OCI-LY1 (cell line): ENCODE data around the gene SHF.

Experiments
- H2AFZ ChIP-seq: fragments of 200-600 bp; sonication (generic), shearing (Covaris generic); 2 replicates; pipeline ENCODE4 v1.6.0; 2014; ENCODE audit warnings: antibody characterized with exemption, mild to moderate bottlenecking, low read length
- H3F3A ChIP-seq: fragments of 200-600 bp; sonication (generic), shearing (Covaris generic); 2 replicates; pipeline ENCODE4 v1.6.0; 2014; ENCODE audit warnings: mild to moderate bottlenecking, antibody characterized with exemption, low read length, moderate library complexity; ENCODE audit not compliant: insufficient read depth
- H3K27ac ChIP-seq: fragments of 200-600 bp; sonication (generic); 2 replicates; pipeline ENCODE4 v1.5.1; 2014; ENCODE audit warnings: low read length, mixed run types, mild to moderate bottlenecking, low read depth; ENCODE audit not compliant: poor library complexity, severe bottlenecking
- H3K27me3 ChIP-seq: fragments of 200-600 bp; sonication (generic); 2 replicates; pipeline ENCODE4 v1.6.0; 2014; ENCODE audit warnings: antibody characterized with exemption, mild to moderate bottlenecking, low read length, moderate library complexity; ENCODE audit not compliant: insufficient read depth
- H3K36me3 ChIP-seq: fragments of 200-600 bp; sonication (generic); 2 replicates; pipeline ENCODE4 v1.6.1; 2014; ENCODE audit warnings: mild to moderate bottlenecking, antibody characterized with exemption, low read length, moderate library complexity, mixed read lengths; ENCODE audit not compliant: insufficient read depth
- H3K4me1 ChIP-seq: fragments of 200-600 bp; sonication (generic); 2 replicates; pipeline ENCODE4 v1.5.1; 2014; ENCODE audit warnings: mild to moderate bottlenecking, low read length, moderate library complexity; ENCODE audit not compliant: insufficient read depth, severe bottlenecking
- H3K4me2 ChIP-seq: fragments of 200-600 bp; sonication (generic), shearing (Covaris generic); 2 replicates; pipeline ENCODE4 v1.6.1; 2014; ENCODE audit warnings: low read length
- H3K4me3 ChIP-seq: fragments of 200-600 bp; sonication (generic); 2 replicates; pipeline ENCODE4 v1.5.1; 2014; ENCODE audit warnings: low read length, low read depth, mild to moderate bottlenecking, mixed read lengths; ENCODE audit not compliant: poor library complexity, severe bottlenecking
- H3K79me2 ChIP-seq: fragments of 200-600 bp; shearing (Covaris generic); 2 replicates; pipeline ENCODE4 v1.6.1; 2016; ENCODE audit warnings: mixed run types, low read length, mixed read lengths; ENCODE audit not compliant: insufficient read depth
- H3K9ac ChIP-seq: fragments of 200-600 bp; sonication (generic), shearing (Covaris generic); 2 replicates; pipeline ENCODE4 v1.6.1; 2014; ENCODE audit warnings: mild to moderate bottlenecking, low read length, mixed read lengths
- H3K9me2 ChIP-seq: fragments of 200-600 bp; sonication (generic), shearing (Covaris generic); 2 replicates; pipeline ENCODE4 v1.6.1; 2014; ENCODE audit warnings: low read depth, mild to moderate bottlenecking, low read length, mixed read lengths
- H3K9me3 ChIP-seq: fragments of 200-600 bp; shearing (Covaris generic); 2 replicates; pipeline ENCODE4 v1.6.1; 2014; ENCODE audit warnings: low read length, mixed read lengths
- H4K20me1 ChIP-seq: fragments of 200-600 bp; sonication (generic), shearing (Covaris generic); 2 replicates; pipeline ENCODE4 v1.6.0; 2016; ENCODE audit warnings: mild to moderate bottlenecking, low read length; ENCODE audit not compliant: insufficient read depth
- CTCF ChIP-seq: fragments of 200-600 bp; sonication (generic), shearing (Covaris generic); IDR thresholded peaks from 2 replicates; pipeline ENCODE4 v1.5.1; 2017; ENCODE audit warnings: mild to moderate bottlenecking, antibody characterized with exemption, low read length, moderate library complexity, mixed read lengths
- EZH2 ChIP-seq: fragments of 200-600 bp; sonication (generic), shearing (Covaris generic); IDR thresholded peaks from 2 replicates; pipeline ENCODE4 v1.8.0; 2017; ENCODE audit warnings: borderline replicate concordance, mixed run types, mild to moderate bottlenecking, antibody characterized with exemption, low read length, moderate library complexity, mixed read lengths

Gene SHF

GRCh38 chr15:45174577-45174976 is 13.2 kb downstream of the SHF start:
- H3K4me1 ChIP-seq = no peaks in the 10 kb centered on the region
- no peak overlapping the region for H3K4me2 ChIP-seq
- no peaks in the 10 kb centered on the region for H3K9me3 ChIP-seq
- H3K9me2 ChIP-seq = no peaks in the 10 kb centered on the region
- H3K79me2 ChIP-seq = no peaks in the 10 kb centered on the region
- no peak overlapping the region for H2AFZ ChIP-seq
- H3K9ac ChIP-seq = no peak overlapping the region
- H3F3A ChIP-seq = no peaks in the 10 kb centered on the region
- H3K4me3 ChIP-seq = no peak overlapping the region
- TF ChIP-seq CTCF (no peak), EZH2 (no peak)
- H3K36me3 ChIP-seq = no peaks in the 10 kb centered on the region
- H4K20me1 ChIP-seq = no peaks in the 10 kb centered on the region
- 0 out of 2 replicates have a peak, but pooled peaks cover 4% of the 10 kb centered on the region for H3K27me3 ChIP-seq
- no peak overlapping the region for H3K27ac ChIP-seq

GRCh38 chr15:45174069-45174468 is 13.7 kb downstream of the SHF start:
- H3K4me1 ChIP-seq = no peaks in the 10 kb centered on the region
- H3K4me3 ChIP-seq = no peak overlapping the region
- H3F3A ChIP-seq = no peaks in the 10 kb centered on the region
- H3K9me3 ChIP-seq = no peaks in the 10 kb centered on the region
- H3K9me2 ChIP-seq = no peaks in the 10 kb centered on the region
- no peaks in the 10 kb centered on the region for H3K79me2 ChIP-seq
- 0 out of 2 replicates have a peak, but pooled peaks cover 4% of the 10 kb centered on the region for H3K27me3 ChIP-seq
- H2AFZ ChIP-seq = no peak overlapping the region
- TF ChIP-seq CTCF (no peak), EZH2 (no peak)
- no peaks in the 10 kb centered on the region for H4K20me1 ChIP-seq
- no peaks in the 10 kb centered on the region for H3K36me3 ChIP-seq
- H3K9ac ChIP-seq = no peak overlapping the region
- H3K27ac ChIP-seq = no peak overlapping the region
- no peak overlapping the region for H3K4me2 ChIP-seq

- Histone ChIP-seq H2AFZ (no peak overlapping the region), H3K79me2 (no peaks in the 10 kb centered on the region), H3K4me2 (no peak overlapping the region), H3K36me3 (no peaks in the 10 kb centered on the region), H3K9me3 (no peaks in the 10 kb centered on the region), H3K9me2 (no peaks in the 10 kb centered on the region), H3K4me1 (no peaks in the 10 kb centered on the region), H4K20me1 (no peaks in the 10 kb centered on the region), H3K4me3 (no peak overlapping the region), H3K27ac (no peak overlapping the region), H3F3A (no peaks in the 10 kb centered on the region), H3K9ac (no peak overlapping the region), H3K27me3 (0 out of 2 replicates have a peak, but pooled peaks cover 4% of the 10 kb centered on the region)
- TF ChIP-seq EZH2 = no peak
- no peak for TF ChIP-seq CTCF
These were observed 15.9 kb downstream of the SHF start for GRCh38 chr15:45171912-45172311.
